GM19452 (cell line): ENCODE data around the gene ZGLP1.

Source experiments
- ATAC-seq: cut with Tn5 transposase; IDR thresholded peaks from one replicate; pipeline ENCODE4 v1.9.1; 2021; ENCODE audit not compliant: unreplicated experiment

Gene ZGLP1

DNA sequence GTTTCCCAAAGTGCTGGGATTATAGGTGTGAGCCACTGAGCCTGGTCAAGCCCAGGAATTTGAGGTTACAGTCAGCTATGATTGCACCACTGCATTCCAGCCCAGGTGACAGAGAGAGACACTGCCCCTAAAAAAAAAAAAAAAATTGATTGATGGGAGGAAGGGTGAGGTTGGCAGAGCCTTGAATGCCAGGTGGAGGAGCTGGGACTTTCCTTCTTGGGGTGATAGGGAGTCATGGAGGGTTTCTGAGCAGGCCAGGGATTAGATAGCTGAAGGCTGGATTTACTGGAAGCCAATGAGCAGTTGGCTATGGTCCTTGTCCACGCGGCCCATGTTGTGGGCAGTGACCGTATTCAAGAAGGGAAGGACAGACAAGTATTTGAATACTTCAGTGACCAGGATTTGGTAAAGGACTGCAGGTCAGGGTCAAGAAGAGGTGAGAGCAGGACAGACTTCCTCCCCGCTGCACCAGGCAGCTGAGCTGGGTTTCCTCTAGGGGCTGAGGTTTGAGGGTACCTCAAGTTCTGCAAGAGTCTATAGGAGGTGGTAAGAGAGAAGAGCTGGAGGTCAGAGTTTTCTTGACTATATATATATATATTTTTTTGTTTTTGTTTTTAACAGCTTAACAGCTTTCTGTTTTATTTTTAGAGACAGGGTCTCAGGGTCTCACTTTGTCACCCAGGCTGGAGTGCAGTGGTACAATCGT, 29.7 kb downstream of the ZGLP1 start:
- no peak for ATAC-seq

DNA sequence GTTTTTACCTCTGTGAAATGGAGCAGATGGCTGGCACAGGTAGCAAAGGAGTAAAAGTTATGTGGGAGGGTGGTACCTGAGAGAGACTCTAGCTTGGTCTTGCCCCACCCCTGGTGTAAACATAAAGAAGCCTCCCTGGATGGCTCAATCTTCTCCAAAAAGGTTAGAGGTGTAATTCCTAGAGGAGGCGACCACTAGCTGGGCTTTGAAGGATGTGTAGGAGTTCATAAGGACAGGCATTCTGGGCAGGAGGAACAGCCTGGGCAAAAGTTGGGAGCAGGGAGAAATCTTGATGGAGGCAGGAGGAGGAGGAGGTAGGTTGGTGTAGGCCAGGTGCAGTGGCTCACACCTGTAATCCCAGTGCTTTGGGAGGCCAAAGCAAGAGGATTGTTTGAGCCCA, 30.7 kb downstream of the ZGLP1 start:
- ATAC-seq: no peak

DNA sequence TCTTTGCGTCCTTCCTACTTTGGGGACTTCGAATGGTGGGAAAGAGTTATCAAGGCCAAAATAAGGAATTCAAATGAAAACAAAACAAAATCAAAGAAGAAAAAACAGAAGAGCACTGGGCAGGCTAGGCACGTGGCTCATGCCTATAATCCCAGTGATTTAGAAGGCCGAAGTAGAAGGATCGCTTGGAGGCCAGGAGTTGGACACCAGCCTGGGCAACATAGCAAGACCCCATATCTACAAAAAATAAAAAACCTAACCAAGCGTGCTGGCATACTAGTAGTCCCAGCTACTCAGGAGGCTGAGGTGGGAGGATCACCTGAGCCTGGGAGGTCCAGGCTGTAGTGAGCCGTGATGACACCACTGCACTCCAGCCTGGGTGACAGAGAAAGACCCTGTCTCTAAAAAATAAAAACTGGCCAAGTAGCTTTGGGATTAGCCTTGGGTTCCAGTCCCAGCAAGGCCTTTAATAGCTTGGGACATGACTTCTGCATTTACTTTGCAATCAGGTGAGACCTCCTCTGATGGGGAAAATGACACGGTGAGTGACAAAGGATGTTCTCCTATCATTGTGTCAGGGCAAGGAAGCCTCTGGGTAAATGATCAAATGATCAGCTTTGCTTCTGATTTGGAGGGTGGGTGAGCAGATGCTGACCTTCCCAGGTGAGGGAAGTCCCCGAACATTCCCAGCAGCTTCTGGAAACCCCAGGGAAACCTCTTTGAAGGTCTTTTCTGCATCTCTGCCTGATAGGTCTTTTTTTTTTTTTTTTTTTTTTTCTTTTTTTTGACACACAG, 31.6 kb downstream of the ZGLP1 start:
- no peak for ATAC-seq

DNA sequence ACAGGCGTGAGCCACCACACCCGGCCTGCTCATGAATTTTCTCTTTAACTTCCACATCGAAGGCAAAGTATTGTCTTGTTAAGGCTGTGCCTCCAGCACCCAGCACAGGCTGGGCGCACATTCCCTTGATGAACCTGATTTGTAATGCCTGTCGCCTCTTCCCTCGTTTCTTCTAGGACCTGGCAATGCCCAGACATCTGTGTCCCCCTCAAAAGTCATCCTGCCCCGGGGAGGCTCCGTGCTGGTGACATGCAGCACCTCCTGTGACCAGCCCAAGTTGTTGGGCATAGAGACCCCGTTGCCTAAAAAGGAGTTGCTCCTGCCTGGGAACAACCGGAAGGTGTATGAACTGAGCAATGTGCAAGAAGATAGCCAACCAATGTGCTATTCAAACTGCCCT, 35.0 kb downstream of the ZGLP1 start:
- ATAC-seq: no peak

DNA sequence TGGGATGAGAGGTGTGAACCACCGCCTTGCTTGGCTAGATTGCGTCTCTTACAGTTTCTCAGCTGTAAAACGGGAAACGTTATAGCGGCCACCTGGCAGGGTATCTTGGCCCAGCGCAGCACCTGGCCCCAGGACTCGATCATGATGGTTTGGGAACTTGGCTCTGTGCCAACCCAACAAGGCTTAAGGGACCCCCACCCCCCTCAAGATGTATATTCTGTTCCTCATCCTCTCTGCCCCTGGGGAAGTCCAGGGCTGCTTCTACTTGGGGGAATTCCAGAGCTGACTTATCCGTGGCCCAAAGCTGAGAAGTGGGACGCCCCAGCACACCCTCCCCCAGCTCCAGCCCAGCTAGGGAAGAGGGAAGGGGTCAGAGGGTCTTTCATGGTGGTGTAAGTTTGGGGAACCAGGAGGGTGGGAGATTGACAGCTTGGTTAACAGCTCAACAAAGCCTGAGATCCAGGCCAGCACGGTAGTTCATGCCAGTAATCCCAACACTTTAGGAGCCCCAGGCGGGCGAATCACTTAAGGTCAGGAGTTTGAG, 38.0 kb downstream of the ZGLP1 start:
- ATAC-seq: no peak

DNA sequence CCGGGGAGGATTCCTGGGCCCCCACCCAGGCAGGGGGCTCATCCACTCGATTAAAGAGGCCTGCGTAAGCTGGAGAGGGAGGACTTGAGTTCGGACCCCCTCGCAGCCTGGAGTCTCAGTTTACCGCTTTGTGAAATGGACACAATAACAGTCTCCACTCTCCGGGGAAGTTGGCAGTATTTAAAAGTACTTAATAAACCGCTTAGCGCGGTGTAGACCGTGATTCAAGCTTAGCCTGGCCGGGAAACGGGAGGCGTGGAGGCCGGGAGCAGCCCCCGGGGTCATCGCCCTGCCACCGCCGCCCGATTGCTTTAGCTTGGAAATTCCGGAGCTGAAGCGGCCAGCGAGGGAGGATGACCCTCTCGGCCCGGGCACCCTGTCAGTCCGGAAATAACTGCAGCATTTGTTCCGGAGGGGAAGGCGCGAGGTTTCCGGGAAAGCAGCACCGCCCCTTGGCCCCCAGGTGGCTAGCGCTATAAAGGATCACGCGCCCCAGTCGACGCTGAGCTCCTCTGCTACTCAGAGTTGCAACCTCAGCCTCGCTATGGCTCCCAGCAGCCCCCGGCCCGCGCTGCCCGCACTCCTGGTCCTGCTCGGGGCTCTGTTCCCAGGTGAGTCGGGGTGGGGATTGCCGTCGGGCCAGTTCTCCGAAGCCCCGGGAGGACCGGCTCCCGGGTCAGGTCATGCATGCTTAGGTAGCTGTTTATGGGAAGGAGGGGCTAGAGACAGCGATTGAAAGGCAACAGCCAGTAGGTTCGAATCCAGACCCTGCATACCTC, 38.8 kb downstream of the ZGLP1 start, which contains the start of gene ICAM1:
ICAM1 (plus strand) TSS at position 505 of the 779 bp plus-strand sequence; CDS start at position 545, 40 bp downstream.
- peak; percentile 46 for ATAC-seq

DNA sequence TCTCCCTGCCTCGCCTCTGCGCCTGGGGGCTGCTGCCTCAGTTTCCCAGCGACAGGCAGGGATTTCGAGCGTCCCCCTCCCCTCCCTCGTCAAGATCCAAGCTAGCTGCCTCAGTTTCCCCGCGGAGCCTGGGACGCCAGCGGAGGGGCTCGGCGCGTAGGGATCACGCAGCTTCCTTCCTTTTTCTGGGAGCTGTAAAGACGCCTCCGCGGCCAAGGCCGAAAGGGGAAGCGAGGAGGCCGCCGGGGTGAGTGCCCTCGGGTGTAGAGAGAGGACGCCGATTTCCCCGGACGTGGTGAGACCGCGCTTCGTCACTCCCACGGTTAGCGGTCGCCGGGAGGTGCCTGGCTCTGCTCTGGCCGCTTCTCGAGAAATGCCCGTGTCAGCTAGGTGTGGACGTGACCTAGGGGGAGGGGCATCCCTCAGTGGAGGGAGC, 39.4 kb downstream of the ZGLP1 start:
- ATAC-seq: peak; percentile 43

DNA sequence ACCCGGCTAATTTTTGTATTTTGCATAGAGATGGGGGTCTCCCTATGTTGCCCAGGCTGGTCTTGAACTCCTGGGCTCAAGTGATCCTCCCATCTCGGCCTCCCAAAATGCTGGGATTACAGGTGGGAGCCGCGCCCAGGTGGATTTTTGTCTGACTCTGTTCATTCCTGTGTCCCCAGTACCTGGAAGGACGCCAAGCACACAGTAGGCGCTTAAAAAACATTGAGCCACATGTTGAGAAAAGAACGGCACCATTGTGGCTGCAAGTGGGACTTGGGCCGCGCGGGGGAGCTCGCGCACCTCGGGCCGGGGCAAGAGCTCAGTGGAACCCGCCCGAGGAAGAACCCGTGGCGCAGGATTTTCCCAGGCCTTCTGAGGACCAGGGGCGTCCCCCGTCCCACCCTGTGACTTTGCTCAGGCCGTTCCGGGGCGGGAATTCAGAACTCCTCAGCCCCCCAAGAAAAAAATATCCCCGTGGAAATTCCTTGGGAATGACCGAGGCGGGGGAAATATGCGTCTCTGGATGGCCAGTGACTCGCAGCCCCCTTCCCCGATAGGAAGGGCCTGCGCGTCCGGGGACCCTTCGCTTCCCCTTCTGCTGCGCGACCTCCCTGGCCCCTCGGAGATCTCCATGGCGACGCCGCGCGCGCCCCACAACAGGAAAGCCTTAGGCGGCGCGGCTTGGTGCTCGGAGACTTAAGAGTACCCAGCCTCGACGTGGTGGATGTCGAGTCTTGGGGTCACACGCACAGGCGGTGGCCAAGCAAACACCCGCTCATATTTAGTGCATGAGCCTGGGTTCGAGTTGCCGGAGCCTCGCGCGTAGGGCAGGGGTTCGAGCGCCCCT, 40.1 kb downstream of the ZGLP1 start:
- peak; percentile 45 for ATAC-seq

DNA sequence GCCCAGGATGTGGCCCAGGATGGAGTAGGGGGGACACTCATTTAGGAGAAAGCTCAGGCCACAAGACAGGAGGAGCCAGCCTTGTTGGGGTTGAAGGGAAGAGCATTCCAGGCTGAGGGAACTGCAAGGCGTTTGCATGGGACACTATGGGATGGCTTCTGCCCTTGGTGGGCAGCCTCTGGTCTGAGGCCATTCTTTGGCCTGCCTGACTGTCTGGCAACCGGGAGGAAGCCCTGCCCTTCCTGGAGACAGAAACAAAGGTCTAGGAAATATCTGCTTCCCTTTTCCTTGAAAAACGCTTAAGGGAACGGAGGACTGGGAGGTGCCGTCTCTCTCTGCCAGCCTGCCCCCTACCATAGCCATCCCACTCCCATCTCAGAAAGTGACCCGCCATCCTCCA, 41.5 kb downstream of the ZGLP1 start:
- no peak for ATAC-seq

DNA sequence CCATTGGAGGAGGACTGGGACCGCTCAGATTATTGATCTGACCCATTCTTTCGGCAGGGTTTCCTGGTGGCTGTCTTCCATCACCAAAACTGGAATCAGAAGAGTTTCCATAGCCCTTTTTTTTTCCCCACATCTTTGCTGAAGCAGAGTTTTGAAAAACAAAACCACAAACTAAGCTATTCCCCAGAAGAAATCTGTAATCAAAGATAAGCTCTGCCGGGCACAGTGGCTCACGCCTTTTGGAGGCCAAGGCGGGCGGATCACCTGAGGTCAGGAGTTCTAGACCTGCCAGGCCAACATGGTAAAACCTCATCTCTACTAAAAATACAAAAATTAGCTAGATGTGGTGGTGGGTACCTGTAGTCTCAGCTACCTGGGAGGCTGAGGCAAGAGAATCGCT, 42.9 kb downstream of the ZGLP1 start:
- ATAC-seq: no peak

DNA sequence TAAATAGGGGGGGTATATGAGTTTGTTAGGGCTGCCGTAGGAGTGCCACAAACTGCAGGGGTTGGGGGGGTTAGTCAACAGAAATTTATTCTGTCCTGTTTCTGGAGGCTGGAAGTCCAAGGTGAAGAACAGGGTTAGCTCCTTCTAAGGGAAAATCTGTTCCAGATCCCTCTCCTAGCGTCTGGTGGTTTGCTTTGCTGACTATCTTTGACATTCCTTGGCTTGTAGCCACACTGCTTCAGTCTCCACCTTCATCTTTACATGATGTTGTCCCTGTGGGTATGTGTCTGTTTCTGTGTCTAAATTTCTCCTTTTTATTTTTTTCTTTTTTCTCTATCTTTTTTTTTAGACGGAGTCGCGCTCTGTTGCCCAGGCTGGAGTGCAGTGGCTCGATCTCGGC, 46.8 kb downstream of the ZGLP1 start:
- no peak for ATAC-seq

DNA sequence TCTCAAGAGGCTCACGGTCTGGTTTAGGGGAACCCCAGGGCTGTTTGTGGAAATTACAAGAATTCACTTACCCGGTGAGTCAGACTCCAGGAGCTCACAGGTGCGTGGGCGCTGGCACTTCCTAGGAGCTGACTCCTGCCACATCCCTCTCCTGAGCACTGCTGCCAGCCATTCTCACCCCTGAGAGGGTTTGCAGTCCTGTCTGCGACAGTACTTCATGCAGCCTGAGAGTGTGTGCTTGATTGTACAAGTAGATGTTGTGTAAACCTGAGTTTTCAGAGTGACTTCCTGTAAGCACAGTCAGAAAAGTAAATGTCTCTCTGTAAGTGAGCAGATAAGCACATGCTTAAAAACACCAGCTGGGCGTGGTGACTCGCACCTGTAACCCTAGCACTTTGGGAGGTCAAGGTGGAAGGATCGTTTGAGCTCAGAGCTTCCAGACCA, 49.5 kb downstream of the ZGLP1 start:
- no peak for ATAC-seq

DNA sequence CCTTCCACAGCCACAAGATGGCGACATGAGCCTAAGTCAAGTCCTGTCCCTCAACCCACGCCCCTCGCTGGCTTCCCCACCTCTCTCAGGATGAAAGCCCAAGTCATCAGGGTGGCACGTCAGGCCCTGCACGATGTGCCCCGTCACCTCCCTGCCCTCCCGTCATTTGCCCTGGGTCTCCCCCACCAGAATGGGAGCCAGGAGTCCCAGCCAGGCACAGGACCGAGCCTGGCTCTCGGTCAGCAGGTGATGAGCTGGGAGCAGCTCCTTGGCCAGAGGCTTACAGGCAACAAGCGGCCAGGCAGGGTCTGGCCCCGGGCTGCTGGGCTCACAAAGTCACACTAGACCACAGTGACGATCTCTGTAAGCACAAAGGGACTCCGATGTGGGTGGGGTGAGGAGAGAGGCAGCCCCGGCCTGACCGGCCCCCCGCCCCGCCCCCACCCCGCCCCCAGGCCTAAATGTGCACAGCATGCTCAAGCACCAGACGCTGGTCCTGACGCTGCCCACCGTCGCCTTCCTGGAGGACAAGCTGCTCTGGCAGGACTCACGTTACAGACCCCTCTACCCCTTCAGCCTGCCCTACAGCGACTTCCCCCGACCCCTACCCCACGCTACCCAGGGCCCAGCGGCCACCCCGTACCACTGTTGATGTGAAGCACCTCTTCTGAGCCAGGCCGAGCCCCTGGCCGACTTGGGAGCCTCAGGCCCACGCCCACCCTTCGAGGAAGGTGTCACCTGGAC, 50.3 kb downstream of the ZGLP1 start:
- no peak for ATAC-seq

DNA sequence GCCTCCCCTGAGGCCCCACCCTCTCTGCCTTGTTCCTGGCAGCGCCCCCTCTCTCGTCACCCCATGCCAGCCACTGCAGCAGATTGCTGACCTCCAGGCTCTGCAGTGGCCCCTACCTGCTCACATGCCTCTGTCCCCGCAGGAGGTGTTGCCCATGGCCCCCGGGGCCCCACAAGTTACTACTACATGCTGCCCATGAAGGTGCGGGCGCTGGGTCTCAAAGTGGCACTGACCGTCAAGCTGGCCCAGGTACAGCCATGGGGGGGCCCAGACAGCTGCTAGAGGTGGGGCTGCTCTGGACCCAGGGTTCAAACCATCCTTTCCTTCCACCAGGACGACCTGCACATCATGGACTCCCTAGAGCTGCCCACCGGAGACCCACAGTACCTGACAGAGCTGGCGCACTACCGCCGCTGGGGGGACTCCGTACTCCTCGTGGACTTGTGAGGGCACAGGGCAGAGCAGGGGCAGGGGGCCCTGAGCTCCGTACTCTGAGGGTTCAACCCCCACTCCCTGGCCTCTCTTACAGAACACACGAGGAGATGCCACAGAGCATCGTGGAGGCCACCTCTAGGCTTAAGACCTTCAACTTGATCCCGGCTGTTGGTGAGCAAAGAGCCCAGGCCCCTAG, 51.4 kb downstream of the ZGLP1 start:
- no peak for ATAC-seq

DNA sequence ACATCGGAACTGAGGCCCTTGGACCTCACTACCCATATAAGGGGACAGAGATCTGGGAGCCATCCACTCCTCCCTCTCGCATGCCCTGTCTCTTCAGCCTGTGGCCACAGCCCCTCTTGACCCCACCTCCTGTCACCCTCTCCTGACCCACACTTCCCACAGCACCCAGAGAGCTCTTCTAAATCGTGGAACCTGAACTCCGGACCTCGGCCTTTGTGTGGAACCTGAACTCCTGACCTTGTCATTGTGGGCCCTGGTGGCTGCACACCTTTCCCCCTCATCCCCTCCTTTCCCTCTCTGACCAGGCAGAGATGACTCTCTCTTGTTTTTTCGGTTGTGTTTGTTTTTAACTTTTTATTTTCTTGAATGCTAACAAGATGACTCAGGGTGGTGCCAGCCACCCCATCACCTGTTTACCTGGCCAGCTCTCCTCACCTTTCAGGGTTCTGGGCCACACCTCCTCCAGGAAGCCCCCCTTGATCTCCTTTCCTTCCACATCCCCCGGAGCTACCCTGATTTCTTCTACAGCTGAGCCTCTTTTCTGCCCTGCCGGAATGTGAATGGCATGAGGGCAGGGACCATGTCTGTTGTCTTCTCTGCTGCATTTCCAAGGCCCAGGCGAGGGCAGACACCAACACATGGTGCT, 52.5 kb downstream of the ZGLP1 start:
- no peak for ATAC-seq

DNA sequence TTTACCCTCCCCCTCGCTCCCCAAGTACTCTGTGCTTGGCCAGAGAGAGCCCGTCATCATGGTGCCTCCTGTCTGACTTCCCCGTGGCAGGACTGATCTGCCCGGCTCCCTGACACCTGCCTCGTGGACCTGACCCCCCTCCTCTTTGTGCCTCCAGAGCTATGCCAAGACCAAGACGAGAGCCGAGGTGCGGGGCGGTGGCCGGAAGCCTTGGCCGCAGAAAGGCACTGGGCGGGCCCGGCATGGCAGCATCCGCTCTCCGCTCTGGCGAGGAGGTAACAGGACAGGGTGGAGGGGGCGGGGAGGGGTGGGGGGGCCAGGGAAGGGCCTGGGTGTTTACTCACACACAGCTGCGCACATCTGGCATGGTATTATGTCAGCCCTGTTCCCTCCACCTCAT, 53.1 kb downstream of the ZGLP1 start:
- ATAC-seq: no peak

DNA sequence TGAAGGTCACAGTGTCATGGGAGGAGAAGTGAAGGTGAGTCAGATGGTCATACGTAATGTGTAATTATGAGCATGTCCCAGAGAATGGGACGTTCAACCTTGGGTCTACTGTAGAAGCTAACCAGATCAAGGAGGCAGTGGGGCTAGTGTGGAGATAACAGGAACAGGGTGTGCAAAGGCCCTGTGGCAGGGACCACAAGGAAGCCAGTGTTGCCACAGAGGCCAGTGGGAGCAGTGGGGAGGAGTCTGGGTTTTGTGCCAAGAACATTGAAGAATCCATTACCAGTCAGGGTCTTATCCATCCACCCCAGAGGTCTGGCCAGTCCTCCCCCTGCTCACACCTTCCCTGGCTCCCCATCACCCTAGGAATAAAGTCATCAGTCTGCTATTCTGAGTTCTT, 54.3 kb downstream of the ZGLP1 start:
- ATAC-seq: no peak
